Measurements from ENCODE around the gene VSIG10L.

The VSIG10L gene

GRCh38 chr19:51365211-51365964 is 23.4 kb upstream of the VSIG10L start:
- no peak for DNase-seq (ENCODE audit: low read depth)

- no peak for DNase-seq (ENCODE audit: low read depth)
These were observed 22.5 kb upstream of the VSIG10L start for GRCh38 chr19:51364200-51365106.

- DNase-seq (ENCODE audit: low read depth) = no peak
These were observed 19.3 kb upstream of the VSIG10L start for GRCh38 chr19:51361239-51361638.

GRCh38 chr19:51359294-51359693 is 17.4 kb upstream of the VSIG10L start:
- no peak for DNase-seq (ENCODE audit: low read depth)

- no peak for DNase-seq (ENCODE audit: low read depth)
These were observed 16.0 kb upstream of the VSIG10L start for GRCh38 chr19:51357952-51358351.

- no peak for DNase-seq (ENCODE audit: low read depth)
These were observed 14.3 kb upstream of the VSIG10L start for GRCh38 chr19:51356159-51356801.

- DNase-seq (ENCODE audit: low read depth) = no peak
These were observed 12.8 kb upstream of the VSIG10L start for GRCh38 chr19:51354742-51355148.

- no peak for DNase-seq (ENCODE audit: low read depth)
These were observed 12.3 kb upstream of the VSIG10L start for GRCh38 chr19:51354103-51354741.

GRCh38 chr19:51352783-51353360 is 10.9 kb upstream of the VSIG10L start:
- no peak for DNase-seq (ENCODE audit: low read depth)

GRCh38 chr19:51351266-51351990 is 9.5 kb upstream of the VSIG10L start:
- DNase-seq (ENCODE audit: low read depth) = no peak

GRCh38 chr19:51347209-51347928 is 5.4 kb upstream of the VSIG10L start:
- no peak for DNase-seq (ENCODE audit: low read depth)

- no peak for DNase-seq (ENCODE audit: low read depth)
These were observed 4.8 kb upstream of the VSIG10L start for GRCh38 chr19:51346742-51347141.

- DNase-seq (ENCODE audit: low read depth) = no peak
These were observed 3.2 kb upstream of the VSIG10L start for GRCh38 chr19:51345076-51345620.

- no peak for DNase-seq (ENCODE audit: low read depth)
These were observed 961 bp upstream of the VSIG10L start for GRCh38 chr19:51342631-51343569.

- no peak for DNase-seq (ENCODE audit: low read depth)
These were observed 873 bp downstream of the VSIG10L start for GRCh38 chr19:51341066-51341465.

- peak; percentile 80 for DNase-seq (ENCODE audit: low read depth)
These were observed 2.0 kb downstream of the VSIG10L start for GRCh38 chr19:51339687-51340656.

- DNase-seq (ENCODE audit: low read depth) = no peak
These were observed 2.6 kb downstream of the VSIG10L start for GRCh38 chr19:51339313-51339686.

Measured in T follicular helper cell (primary cell).